ENCODE results near the gene PACS2.
"Not testable (repeated sequence)": the region's sequence is repeated elsewhere in the genome, so short reads cannot be mapped to it uniquely, and the experiment has no call there.

PACS2 gene

DNA sequence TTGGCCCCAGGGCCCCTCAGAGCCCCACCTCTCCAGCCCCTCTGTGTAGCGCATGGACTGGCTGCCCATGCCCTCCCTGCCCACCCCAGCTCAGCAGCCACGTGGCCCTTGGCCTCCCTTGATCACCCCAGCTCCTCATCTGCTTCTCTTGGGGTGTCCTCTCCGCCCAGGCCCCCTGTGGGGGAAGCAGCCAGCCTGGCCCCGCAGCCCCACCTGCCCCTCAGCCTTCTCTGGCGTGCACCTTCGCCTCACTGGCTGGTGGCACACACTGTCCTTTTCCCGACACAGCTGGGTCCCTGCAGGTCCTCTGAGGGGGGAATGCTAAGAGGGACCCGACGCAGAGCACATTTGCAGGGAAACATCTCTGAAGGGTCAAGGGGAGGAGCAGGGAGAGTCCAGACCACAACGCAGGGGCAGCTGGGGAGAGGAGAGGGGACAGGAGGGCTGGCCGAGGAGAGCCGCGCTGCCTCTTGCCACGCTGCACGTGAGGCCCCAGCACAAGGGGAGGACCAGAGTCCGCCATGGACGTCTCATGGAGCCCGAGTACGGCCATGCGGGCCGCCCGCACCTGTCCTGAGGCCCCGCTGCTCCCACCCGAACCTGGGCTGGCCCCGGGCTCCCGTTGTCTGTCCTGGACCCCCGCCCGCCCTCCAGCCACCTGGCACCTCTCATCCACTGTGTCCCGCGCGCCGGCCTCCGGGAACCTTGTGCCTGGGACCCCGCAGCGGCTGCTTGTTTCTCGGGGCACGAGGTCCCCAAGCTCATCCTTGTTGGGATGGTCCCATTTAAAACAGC, 36.1 kb downstream of the PACS2 start:
- DNase-seq (ENCODE audit: low spot score), result no peak

DNA sequence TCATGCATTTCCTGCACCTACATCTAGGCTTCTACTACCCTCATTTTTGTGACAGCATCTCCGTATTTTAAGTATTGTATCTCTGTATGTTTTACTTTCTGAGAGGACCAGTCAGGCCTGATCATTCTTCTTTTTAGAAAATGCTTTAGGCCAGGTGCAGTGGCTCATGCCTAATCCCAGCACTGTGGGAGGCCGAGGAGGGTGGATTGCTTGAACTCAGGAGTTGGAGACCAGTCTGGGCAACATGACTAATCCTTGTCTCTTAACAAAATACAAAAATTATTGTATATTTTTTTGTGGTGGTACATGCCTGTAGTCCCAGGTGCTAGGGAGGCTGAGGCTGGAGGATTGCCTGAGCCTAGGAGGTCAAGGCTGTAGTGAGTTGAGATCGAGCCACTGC, 36.9 kb downstream of the PACS2 start:
- no peak for DNase-seq (ENCODE audit: low spot score)

DNA sequence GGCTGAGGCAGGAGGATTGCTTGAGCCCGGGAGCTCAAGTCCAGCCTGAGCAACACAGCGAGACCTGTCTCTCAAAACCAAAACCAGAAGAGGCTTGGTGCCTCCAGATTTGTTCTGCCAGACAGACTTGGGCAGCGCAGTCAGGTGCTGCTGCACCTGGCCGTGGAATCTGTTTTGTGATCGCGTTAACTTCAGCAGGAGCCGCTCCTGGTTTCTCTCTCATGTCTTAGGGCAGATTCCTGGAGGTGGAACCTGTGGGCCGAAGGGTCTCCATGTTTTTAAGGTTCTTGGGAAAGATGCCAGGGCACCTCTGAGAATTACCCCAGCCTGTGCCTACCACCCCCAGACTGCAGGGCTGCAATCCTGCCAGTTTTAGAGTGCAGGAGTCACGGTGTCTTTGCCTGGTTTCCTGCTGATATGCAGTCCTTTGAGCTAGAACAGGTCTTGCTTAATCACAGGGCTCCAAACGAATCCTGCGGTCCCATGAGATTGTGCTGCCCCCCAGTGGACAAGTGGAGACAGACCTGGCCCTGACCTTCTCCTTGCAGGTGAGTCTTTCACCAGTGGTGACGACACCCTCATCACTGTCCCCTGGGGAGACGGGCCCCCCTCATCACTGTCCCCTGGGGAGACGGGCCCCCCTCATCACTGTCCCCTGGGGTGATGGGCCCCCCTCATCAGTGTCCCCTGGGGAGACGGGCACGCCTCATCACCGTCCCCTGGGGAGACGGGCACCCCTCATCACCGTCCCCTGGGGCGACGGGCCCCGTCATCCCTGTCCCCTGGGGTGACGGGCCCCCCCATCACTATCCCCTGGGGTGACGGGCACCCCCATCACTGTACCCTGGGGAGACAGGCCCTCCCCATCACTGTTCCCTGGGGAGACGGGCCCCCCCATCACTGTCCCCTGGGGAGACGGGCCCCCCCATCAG, 37.6 kb downstream of the PACS2 start:
- peak; percentile 87 for DNase-seq (ENCODE audit: low spot score)

DNA sequence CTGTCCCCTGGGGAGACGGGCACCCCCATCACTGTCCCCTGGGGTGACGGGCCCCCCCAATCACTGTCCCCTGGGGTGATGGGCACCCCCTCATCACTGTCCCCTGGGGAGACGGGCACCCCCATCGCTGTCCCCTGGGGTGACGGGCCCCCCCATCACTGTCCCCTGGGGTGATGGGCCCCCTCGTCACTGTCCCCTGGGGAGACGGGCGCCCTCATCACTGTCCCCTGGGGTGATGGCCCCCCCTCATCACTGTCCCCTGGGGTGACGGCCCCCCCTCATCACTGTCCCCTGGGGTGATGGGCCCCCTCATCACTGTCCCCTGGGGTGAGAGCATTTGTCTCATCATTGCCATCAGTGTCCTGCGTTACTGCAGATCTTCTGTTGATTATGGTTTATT, 38.6 kb downstream of the PACS2 start:
- DNase-seq (ENCODE audit: low spot score), result no peak

DNA sequence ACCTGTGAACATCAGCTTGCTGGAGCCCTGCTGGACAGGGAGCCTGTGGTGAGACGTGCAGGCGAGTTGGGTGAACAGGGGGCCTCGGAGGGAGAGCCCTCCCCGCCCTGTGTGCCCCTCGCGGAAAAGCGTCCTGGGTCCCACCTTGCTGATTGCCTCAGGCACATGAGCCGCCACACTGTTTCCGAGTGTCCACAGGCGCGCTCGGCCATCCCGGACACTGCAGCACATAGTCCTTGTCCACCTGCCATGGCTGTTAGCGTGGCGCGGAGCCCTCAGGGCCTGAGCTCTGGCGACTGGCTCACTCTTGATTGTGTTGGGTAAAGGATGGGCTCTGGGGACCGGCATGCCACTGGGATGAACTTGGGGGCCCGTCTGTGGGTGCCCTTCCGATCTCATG, 40.0 kb downstream of the PACS2 start:
- no peak for DNase-seq (ENCODE audit: low spot score)

DNA sequence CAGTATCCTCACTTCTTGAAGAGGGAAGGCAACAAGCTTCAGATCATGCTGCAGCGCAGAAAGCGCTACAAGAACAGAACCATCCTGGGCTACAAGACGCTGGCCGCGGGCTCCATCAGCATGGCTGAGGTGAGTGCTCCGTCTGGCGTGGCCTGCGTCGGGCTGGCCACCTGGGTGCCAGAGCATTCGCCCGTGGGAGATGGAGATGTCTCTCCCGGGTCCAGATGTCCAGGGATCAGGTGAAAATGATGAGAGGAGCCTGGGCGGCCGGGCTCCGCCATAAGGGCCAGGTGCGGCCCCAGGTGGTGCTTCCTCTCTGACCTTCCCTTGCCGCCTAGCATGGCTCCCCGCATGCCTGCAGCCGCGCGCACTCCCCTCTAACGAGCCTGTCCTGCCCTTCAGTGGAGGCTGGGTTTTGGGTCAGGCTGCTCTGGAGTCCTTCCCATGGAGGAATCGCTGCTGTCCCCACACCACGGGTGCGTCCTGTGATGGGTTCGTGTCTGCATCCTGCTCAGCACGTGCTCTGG, 40.6 kb downstream of the PACS2 start:
- DNase-seq (ENCODE audit: low spot score), result no peak

DNA sequence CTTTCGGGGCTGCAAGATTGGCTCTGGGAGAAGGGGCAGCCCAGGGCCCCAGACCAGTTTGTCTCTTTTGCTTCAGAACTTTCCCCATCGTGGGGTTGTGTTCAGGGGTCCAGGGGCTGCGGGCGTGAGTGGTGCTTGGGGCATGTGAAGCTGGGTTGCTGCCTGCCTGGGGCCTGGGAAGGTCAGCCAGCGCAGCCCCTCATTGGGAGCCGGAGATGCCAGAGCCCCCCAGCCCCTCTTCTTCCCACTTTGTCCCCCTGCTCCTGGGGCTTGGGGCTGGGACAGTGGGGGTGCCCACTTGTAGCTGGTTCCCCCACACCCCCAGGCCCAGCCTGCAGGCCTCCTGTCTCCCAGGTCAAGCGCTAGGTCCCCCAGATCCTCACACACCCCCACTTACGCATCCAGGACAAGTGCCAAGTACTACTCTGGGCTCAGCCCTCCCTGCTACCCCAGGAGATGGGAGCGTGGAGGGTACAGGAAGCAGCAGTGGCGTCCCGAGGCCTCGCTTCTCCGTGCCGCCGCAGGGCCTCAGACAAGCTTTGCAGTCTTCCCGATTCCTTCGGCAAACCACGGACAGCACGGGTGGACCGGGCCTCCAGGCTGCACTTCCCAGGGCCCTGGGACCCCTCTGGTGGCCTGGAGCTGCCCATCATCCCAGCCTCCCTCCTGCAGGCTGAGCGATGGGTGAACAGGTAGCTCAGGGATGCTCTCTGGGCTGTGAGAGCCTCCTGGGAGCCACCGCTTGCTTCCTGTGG, 41.5 kb downstream of the PACS2 start:
- no peak for DNase-seq (ENCODE audit: low spot score)

DNA sequence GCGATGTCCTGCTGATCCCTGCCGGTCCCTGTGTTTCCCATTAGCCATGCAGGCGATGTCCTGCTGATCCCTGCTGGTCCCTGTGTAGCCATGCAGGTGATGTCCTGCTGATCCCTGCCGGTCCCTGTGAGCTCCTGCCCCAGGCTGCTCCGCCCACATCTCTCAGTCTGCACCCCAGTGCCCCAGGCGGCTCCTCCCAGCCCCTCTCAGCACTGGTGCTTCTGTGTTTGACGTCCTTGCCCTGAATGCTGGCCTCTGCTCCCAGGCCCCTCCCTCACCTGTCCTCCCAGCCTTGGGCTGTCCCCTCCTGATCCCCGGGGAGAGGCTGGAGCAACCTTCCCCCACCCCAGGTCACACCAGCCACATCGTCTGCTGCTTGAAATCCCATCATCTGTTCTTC, 42.4 kb downstream of the PACS2 start:
- DNase-seq (ENCODE audit: low spot score), result no peak

DNA sequence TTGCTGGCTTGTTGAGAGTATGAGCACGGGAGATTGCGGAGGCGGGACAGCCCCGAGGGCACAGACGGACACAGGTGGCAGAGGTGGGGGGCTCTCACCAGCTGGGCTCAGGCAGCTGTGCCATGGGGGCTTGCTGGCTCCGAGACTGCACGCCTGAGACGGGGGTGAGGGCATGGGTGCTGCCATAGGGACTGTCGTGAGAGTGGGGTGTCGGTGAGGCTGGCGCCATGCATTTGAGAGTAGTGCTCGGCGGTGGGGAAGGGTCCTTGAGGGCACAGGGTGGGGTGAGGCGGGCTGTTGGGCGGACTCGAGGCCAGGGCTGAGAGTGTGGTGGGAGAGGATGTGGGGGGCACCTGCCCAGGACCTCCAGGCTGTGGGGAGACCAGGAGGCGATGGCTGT, 43.1 kb downstream of the PACS2 start:
- no peak for DNase-seq (ENCODE audit: low spot score)

DNA sequence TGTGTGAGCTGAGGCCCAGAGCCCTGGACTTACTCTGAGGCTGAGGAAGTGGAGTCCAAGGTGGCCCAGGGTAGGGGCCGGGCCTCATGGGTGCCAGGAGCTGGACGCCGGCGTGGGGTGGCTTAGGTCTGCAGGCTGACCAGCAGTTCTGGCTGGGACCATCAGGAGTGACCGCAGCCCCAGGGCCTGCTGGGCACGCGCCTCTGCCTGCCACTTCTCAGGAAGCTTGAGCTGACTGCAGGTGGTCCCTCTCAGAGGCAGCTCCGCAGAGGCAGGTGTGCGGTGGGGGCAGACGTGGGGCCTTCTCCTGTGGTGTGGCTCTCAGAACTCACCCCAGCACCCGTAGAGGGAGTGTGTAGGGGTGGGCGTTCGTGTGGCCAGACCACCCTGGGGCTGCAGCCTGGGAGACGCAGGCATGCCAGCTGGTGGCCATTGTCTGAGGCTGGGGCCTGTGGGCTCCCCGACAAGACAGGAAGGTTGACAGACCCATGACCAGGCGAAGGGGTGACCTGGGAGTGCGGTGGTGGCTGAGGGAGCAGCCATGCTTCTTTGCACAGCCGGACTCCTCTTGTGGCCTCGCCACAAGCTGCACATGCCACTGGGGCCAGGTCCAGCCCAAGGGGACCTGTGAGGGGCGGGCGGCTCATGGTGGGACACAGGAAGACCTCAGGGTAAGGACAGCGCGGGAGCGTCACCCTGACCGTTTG, 43.7 kb downstream of the PACS2 start:
- no peak for DNase-seq (ENCODE audit: low spot score)

DNA sequence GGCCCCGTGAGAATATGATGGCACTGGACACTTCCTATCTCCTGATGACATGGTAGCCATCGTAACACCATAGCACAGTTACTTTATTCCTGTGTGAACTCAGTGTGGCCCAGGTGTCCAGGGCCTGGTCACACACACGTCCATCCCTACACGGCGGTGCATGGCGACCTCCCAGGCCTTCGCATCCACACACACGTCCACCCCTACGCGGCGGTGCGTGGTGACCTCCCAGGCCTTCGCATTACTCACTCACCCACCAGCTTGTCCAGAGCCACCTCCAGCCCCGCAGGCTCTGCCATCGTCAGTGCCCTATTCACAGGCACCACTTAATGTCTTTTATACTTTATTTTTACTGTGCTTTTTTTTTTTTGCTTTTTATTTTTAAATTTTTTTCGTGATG, 44.4 kb downstream of the PACS2 start:
- no peak for DNase-seq (ENCODE audit: low spot score)

DNA sequence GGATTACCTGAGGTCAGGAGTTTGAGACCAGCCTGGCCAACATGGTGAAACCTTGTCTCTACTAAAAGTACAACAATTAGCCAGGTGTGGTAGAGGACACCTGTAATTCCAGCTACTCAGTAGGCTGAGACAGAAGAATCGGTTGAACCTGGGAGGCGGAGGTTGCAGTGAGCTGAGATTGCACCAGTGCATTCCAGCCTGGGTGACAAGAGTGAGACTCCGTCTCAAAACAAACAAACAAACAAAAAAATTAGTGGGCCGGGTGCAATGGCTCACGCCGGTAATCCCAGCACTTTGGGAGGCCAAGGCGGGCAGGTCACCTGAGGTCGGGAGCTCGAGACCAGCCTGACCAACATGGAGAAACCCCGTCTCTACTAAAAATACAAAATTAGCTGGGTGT, 46.9 kb downstream of the PACS2 start:
- not testable (repeated sequence) for DNase-seq (ENCODE audit: low spot score)

DNA sequence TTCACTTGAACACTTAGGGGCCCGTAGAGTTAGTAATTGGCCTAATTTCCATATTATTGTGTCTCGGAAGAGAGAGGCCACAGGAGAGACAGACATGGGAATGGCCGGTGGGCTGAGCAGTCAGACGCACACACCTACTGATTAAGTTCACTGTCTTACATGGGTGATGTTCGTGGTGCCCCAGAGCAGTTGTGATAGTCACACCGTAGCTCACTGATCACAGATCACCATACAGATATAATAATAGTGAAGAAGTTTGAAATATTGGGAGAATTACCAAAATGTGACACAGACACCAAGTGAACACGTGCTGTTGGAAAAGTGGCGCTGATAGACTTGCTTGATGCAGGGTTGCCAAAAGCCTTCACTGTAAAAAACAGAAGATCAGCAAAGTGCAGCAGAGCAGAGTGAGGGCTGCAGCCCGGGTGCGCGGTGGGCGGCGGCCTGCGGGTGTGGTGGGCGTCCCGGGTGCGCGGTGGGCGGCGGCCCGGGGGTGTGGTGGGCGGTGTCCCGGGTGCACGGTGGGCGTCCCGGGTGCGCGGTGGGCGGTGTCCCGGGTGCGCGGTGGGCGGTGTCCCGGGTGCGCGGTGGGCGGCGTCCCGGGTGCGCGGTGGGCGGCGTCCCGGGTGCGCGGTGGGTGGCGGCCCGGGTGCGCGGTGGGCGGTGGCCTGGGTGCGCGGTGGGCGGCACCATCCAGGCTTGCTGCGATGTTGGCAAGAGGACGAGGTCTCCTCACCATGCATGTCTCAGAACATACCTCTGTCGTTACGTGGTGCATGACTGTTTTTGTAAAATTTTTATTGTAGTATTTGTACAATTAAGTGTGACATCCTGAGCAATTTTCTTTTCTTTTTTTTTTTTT, 49.5 kb downstream of the PACS2 start:
- DNase-seq (ENCODE audit: low spot score), result peak; percentile 19

DNA sequence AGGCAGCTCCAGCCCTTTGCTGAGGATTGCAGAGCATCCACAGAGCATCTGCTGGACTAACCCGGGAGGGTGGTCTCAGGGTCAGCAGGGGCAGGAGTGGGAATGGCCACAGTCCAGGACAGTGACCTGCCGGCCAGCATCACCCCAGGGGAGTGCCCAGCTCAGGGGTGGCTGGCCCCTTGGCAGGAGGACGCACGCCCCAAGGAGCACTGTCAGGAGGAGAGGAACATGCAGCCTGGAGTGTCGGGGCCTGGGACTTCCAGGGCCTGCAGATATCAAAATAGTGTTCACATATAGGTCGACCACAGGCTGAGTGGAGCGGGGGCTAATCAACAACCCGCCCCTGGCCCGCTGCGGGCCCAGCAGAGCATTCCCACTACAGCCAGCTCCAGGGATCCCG, 50.6 kb downstream of the PACS2 start:
- DNase-seq (ENCODE audit: low spot score), result no peak

DNA sequence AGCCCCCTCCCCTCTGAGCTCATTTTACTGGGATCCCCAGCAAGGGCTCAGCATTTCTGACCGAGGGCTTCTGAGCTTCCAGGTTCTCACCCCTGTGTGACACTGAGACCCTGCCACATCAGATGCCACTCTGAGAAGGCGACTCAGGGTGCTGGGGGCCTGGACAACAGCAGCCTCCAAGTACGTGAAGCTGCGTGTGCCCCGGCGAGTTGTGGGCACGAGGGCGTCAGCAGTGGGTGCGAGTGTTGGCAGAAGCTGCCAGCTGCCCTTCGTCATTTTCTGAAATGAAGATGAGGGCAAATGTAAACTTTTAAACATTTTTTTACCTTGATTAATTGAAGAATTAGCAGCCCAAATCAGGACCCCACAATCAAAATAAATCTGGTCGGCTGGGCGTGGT, 51.1 kb downstream of the PACS2 start:
- no peak for DNase-seq (ENCODE audit: low spot score)

DNA sequence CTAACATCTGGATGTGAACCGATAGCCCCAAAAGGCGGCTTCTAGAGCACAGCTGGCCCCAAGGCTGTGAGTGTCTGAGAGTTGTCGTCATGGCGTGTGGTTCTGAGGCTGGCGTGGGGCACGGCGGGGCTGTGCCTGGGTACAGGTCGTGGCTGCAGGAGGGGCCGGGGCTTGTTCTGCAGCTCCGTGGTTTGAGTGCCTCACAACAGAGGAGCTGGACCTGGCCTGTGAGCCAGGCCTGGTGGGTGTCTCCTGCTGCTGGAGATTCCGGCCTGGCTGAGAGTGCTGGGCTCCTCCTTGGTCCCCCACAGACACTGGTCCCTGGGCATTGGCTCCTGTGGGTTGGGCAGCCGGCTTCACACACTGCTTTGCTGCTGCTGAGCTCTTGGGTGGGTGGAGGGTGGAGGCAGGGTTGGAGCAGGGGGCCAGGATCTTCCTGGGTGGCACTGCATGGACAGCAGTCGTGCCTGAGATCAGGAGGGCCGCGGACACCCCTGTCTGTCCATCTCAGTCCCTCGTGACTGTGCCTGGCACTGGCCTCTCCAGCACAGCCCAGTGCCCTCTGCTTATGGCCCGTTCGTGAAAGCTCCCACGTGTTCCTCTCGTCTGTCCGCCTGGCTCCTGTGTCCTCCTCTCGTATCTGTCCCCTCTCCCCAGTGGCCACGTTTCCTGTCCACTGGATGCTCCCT, 52.0 kb downstream of the PACS2 start:
- DNase-seq (ENCODE audit: low spot score), result no peak

DNA sequence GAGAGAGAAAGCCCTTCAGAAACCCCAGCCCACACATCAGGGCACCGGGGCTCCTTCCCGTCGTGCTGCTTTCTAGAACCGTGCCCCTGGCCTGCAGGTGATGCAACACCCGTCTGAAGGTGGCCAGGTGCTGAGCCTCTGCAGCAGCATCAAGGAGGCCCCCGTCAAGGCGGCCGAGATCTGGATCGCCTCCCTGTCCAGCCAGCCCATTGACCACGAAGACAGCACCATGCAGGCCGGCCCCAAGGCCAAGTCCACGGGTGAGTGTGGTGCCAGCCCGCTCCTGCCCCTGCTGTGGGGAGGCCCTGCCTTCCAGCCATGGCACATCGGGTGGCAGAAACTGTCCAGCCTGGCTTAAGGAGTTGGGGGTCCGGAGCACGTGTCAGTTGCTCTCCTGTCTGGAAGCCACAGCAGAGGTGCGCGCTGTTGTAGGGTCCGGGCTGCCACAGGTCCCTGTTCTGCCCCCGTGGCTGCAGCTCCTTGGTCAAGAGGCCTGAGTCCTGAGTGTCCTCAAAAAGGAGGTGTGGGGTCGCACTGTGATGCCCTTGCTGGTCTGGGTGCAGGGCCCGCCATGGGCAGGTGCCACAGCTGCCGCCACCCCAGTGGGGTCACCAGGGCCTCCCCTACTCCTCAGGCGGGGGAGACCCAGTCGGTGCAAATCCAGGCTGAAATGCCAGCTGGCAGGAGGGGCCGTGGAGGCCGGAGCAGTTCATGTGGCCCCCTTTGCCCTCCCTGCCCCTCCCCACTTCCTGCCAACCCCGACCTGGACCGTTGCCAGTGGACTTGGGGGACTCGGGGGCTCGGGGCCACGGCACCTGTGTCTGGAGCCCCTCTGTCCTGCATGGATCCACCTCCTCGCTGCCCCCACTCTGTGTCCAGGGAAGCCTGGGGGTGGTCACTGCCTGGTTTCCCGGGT, 52.8 kb downstream of the PACS2 start:
- no peak for DNase-seq (ENCODE audit: low spot score)

DNA sequence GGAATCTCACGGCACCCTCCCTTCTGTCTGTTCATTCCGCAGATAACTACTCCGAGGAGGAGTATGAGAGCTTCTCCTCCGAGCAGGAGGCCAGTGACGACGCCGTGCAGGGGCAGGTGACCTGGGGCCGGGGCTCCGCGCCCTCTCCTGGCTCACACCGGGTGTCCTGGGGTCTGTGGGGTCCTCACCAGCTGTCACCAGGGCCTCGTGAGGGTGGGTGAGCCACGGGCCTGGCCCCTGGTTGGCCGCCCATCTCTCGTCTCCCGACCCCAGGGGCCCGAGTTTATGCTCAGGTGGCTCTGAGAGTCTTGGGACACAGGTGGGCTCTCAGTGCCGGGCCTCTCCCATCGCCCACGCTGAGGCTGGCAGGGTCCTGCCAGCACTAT, 53.5 kb downstream of the PACS2 start:
- DNase-seq (ENCODE audit: low spot score), result no peak

DNA sequence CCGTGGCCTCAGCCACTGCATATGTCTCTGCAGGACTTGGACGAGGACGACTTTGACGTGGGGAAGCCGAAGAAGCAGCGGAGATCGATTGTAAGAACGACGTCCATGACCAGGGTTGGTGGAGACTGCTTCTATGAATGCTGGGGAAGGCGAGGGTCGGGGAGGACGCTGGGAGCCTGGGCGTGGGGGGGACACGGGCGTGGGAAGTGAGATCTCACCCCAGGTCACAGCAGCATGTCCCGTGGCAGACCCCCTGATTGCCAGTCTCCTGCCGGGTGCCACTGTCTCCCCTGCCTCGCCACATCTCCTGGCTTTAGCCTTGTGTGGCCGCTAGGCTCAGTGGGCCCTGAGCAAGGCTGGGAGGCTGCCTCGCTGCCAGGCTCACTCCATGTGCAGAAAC, 53.9 kb downstream of the PACS2 start:
- DNase-seq (ENCODE audit: low spot score), result no peak
